Stimulated activated CD4-positive, alpha-beta T cell treated with anti-CD3 and anti-CD28 coated beads, Interleukin-1b, Interleukin-23, amount 100 ng/mL, for 48 hours (primary cell): ENCODE results near the gene NDUFA8.
A peak's percentile ranks its signal among the peaks of the same experiment; 100 is the strongest.

ENCODE experiments used
- DNase-seq: peaks from one replicate; pipeline ENCODE4 v3.0.0-alpha.2; 2020

NDUFA8 gene

GRCh38 chr9:122133984-122134535 is 25.5 kb downstream of the NDUFA8 start:
- no peak for DNase-seq

GRCh38 chr9:122133263-122133983 is 26.2 kb downstream of the NDUFA8 start:
- DNase-seq = no peak

GRCh38 chr9:122132539-122132938 is 27.0 kb downstream of the NDUFA8 start:
- DNase-seq = no peak

GRCh38 chr9:122131401-122132001 is 28.1 kb downstream of the NDUFA8 start:
- DNase-seq = no peak

- no peak for DNase-seq
Measured at GRCh38 chr9:122130837-122131236, 28.7 kb downstream of the NDUFA8 start.

- DNase-seq = no peak
Measured at GRCh38 chr9:122129969-122130368, 29.6 kb downstream of the NDUFA8 start.

- DNase-seq = no peak
Measured at GRCh38 chr9:122128969-122129343, 30.6 kb downstream of the NDUFA8 start.

GRCh38 chr9:122128007-122128968 is 31.3 kb downstream of the NDUFA8 start:
- DNase-seq = no peak

- DNase-seq = no peak
Measured at GRCh38 chr9:122127396-122127798, 32.2 kb downstream of the NDUFA8 start.

- DNase-seq = no peak
Measured at GRCh38 chr9:122126331-122127261, 33.0 kb downstream of the NDUFA8 start.

- DNase-seq = no peak
Measured at GRCh38 chr9:122125509-122126330, 33.9 kb downstream of the NDUFA8 start.

GRCh38 chr9:122125158-122125508 is 34.4 kb downstream of the NDUFA8 start:
- peak; percentile 74 for DNase-seq

- DNase-seq = no peak
Measured at GRCh38 chr9:122124528-122124927, 35.1 kb downstream of the NDUFA8 start.

GRCh38 chr9:122124048-122124447 is 35.5 kb downstream of the NDUFA8 start:
- no peak for DNase-seq

- DNase-seq = peak; percentile 68
Measured at GRCh38 chr9:122122903-122123632, 36.5 kb downstream of the NDUFA8 start.

- no peak for DNase-seq
Measured at GRCh38 chr9:122122468-122122867, 37.1 kb downstream of the NDUFA8 start.

- no peak for DNase-seq
Measured at GRCh38 chr9:122121931-122122330, 37.6 kb downstream of the NDUFA8 start.

- DNase-seq = no peak
Measured at GRCh38 chr9:122121391-122121790, 38.2 kb downstream of the NDUFA8 start.

GRCh38 chr9:122120316-122121071 is 39.1 kb downstream of the NDUFA8 start:
- no peak for DNase-seq

- DNase-seq = no peak
Measured at GRCh38 chr9:122119721-122120120, 39.9 kb downstream of the NDUFA8 start.
